Endothelial cell of umbilical vein (primary cell): ENCODE data around the gene PIANP. TPM values are rescaled to one million over a fixed set of nuclear protein-coding genes. Genes with fewer than 3 reads are reported as not detected.

ENCODE experiments used
- BruUV-seq: library from RNA; stranded (reverse); fragments of 400-500 nt; replicated peaks from 2 replicates; lab custom pipeline; 2021; lab: Mats Ljungman, UMichigan
- CTCF ChIA-PET: fragments of 300-600, 350-600 bp; sonication (Branson Sonifier 250); formaldehyde crosslinking; loops from one replicate; lab custom pipeline; 2021; ENCODE audit warnings: antibody characterized with exemption, inconsistent platforms; lab: Charles Lee
- POLR2A ChIA-PET: fragments of 300-600, 350-600 bp; sonication (Branson Sonifier 250); formaldehyde crosslinking; loops from one replicate; lab custom pipeline; 2021; ENCODE audit warnings: antibody characterized with exemption, inconsistent platforms; lab: Charles Lee
- DNase-seq: peaks from one replicate; pipeline ENCODE4 v3.0.0-alpha.2; 2011; ENCODE audit warnings: low read depth, low spot score
- FAIRE-seq: peaks from 2 replicates; lab custom pipeline; 2011; peaks lifted over from hg19 to GRCh38; lab: Jason Lieb, UNC
- H2AFZ ChIP-seq: 2 replicates; pipeline ENCODE4 v1.6.0; 2012; ENCODE audit warnings: low read depth, low read length, control low read depth, inconsistent platforms
- H3K27ac ChIP-seq: 2 replicates; pipeline ENCODE4 v1.5.1; 2011; ENCODE audit warnings: low read depth, mild to moderate bottlenecking, control low read depth, low read length, moderate library complexity; ENCODE audit not compliant: insufficient read depth
- H3K27me3 ChIP-seq, 2 experiments: 2 replicates each; pipeline versions ENCODE4 v1.6.0 to v1.6.1; 2011; ENCODE audit warnings: low read length in 2 of 2, mixed read lengths in 1 of 2; ENCODE audit not compliant: control insufficient read depth in 2 of 2, insufficient read depth in 2 of 2
- H3K36me3 ChIP-seq, 2 experiments: 2 replicates in 1 of 2; 3 replicates in 1 of 2; pipeline ENCODE4 v1.5.1; 2011; ENCODE audit warnings: low read length in 2 of 2, mild to moderate bottlenecking in 1 of 2, moderate library complexity in 1 of 2; ENCODE audit not compliant: control insufficient read depth in 2 of 2, insufficient read depth in 2 of 2; ENCODE audit errors: extremely low read depth in 1 of 2
- H3K4me1 ChIP-seq: 3 replicates; pipeline ENCODE4 v1.5.1; 2011; ENCODE audit warnings: mild to moderate bottlenecking, low read length; ENCODE audit not compliant: control insufficient read depth, insufficient read depth; ENCODE audit errors: extremely low read depth
- H3K4me2 ChIP-seq: 2 replicates; pipeline ENCODE4 v1.6.1; 2011; ENCODE audit warnings: low read length, control low read depth, mixed read lengths; ENCODE audit not compliant: insufficient read depth
- H3K4me3 ChIP-seq, 3 experiments: fragments of 200-600 bp in 1 of 3; sonication (generic), shearing (Covaris generic) in 1 of 3; replicated peaks in 1 of 3; 2 replicates each; pipeline ENCODE4 v1.5.1; 2011 to 2016; ENCODE audit warnings: control low read depth in 3 of 3, low read length in 3 of 3, mild to moderate bottlenecking in 2 of 3, inconsistent platforms in 1 of 3, low read depth in 1 of 3, moderate library complexity in 1 of 3; ENCODE audit not compliant: insufficient read depth in 1 of 3
- H3K79me2 ChIP-seq: 2 replicates; pipeline ENCODE4 v1.6.0; 2012; ENCODE audit warnings: low read length, inconsistent platforms; ENCODE audit not compliant: control insufficient read depth, insufficient read depth
- H3K9ac ChIP-seq: replicated peaks from 2 replicates; pipeline ENCODE3; 2011; ENCODE audit warnings: low read length, control low read depth; ENCODE audit not compliant: insufficient read depth; ENCODE audit errors: extremely low read depth
- H3K9me1 ChIP-seq: replicated peaks from 3 replicates; pipeline ENCODE4 v1.6.0; 2011; ENCODE audit warnings: mild to moderate bottlenecking, low read length; ENCODE audit not compliant: control insufficient read depth, insufficient read depth; ENCODE audit errors: extremely low read depth
- H3K9me3 ChIP-seq: replicated peaks from 2 replicates; pipeline ENCODE4 v1.5.1; 2012; ENCODE audit warnings: low read length, inconsistent platforms; ENCODE audit not compliant: control insufficient read depth, insufficient read depth
- H4K20me1 ChIP-seq: replicated peaks from 2 replicates; pipeline ENCODE3; 2011; ENCODE audit warnings: mild to moderate bottlenecking, low read length; ENCODE audit not compliant: control insufficient read depth, insufficient read depth; ENCODE audit errors: extremely low read depth
- CTCF ChIP-seq, 2 donors: IDR thresholded peaks; 1 replicate in 1 of 2; 2 replicates in 1 of 2; pipeline ENCODE4 v1.5.1; 2011; ENCODE audit warnings: low read length in 2 of 2, mild to moderate bottlenecking in 2 of 2, moderate library complexity in 2 of 2, control low read depth in 1 of 2, inconsistent platforms in 1 of 2, low read depth in 1 of 2; ENCODE audit not compliant: insufficient read depth in 1 of 2; ENCODE audit errors: extremely low read depth in 1 of 2
- EZH2 ChIP-seq: IDR thresholded peaks from 2 replicates; pipeline ENCODE4 v1.6.1; 2012; ENCODE audit warnings: borderline replicate concordance, low read depth, mild to moderate bottlenecking, moderate library complexity, low read length, inconsistent platforms; ENCODE audit not compliant: severe bottlenecking
- FOS ChIP-seq: IDR thresholded peaks from 2 replicates; pipeline ENCODE4 v1.6.1; 2011; ENCODE audit warnings: mild to moderate bottlenecking, low read length, moderate library complexity, borderline replicate concordance; ENCODE audit not compliant: insufficient read depth
- GATA2 ChIP-seq: IDR thresholded peaks from 2 replicates; pipeline ENCODE4 v1.7.0; 2011; ENCODE audit warnings: low read depth, mild to moderate bottlenecking, moderate library complexity, mixed read lengths, low read length; ENCODE audit not compliant: insufficient read length, insufficient read depth
- JUN ChIP-seq: IDR thresholded peaks from 2 replicates; pipeline ENCODE4 v1.6.1; 2011; ENCODE audit warnings: borderline replicate concordance, low read depth; ENCODE audit not compliant: insufficient read length, insufficient read depth
- MAX ChIP-seq: IDR thresholded peaks from 2 replicates; pipeline ENCODE4 v1.6.1; 2011; ENCODE audit not compliant: insufficient read depth, insufficient read length
- MYC ChIP-seq: IDR thresholded peaks from one replicate; pipeline ENCODE4 v1.6.1; 2011; ENCODE audit warnings: mild to moderate bottlenecking, low read depth, low read length
- POLR2A ChIP-seq: IDR thresholded peaks from 2 replicates; pipeline ENCODE4 v1.6.1; 2012; ENCODE audit warnings: low read depth, mild to moderate bottlenecking, control low read depth, low read length
- POLR2AphosphoS5 ChIP-seq: IDR thresholded peaks from 2 replicates; pipeline ENCODE4 v1.6.1; 2012; ENCODE audit warnings: low read depth, mild to moderate bottlenecking, control low read depth, low read length, moderate library complexity; ENCODE audit not compliant: insufficient read depth
- dilution Hi-C: fragments of 300-500 bp; cut with MboI; formaldehyde crosslinking; loops from one replicate; pipeline ENCODE4 v1.15.0; 2019; ENCODE audit warnings: low sequenced_read_pairs; ENCODE audit not compliant: extremely low pct_ligation_motif_present
- intact Hi-C: fragments of 100-400 bp; cut with micrococcal nuclease; formaldehyde crosslinking; loops from one replicate; pipeline ENCODE4 v1.10.0; 2022
- polyA plus RNA-seq, 4 experiments: library from polyadenylated mRNA; depleted of rRNA in 3 of 4; stranded (reverse) in 3 of 4; unstranded in 1 of 4; fragments of >200 nt; gene quantifications; 2 replicates each; pipeline versions ENCODE4 v1.2.1 to v1.2.3, GENCODE V29; 2011 to 2012; ENCODE audit warnings: missing spikeins in 1 of 4
- total RNA-seq: library from RNA; stranded (reverse); gene quantifications from 2 replicates; pipeline ENCODE4 v1.2.3, GENCODE V29; 2021

Gene PIANP
- total and polyA plus RNA-seq, 2 donors (not counting 3 experiments of a cell fraction or from before 2014, with no cell fraction given) = 0.10 to 0.55 TPM

- DNase-seq = no peak
- H3K4me3 ChIP-seq = no peak overlapping the region
- intact Hi-C loops (no loop called here), dilution Hi-C loops (no loop called here)
- BruUV-seq = no TSS peak
- H4K20me1 ChIP-seq = no peaks in the 10 kb centered on the region
- H3K4me1 ChIP-seq = peaks cover 10% of the 10 kb centered on the region
- H3K4me2 ChIP-seq = no peak overlapping the region
- H3K36me3 ChIP-seq = peaks cover 15 to 33% of the 10 kb centered on the region in 2 experiments
- no peak overlapping the region for H3K9ac ChIP-seq
- H3K9me3 ChIP-seq = no peaks in the 10 kb centered on the region
- ChIA-PET POLR2A (no interaction called here), CTCF (interaction anchor here (2.9 kb wide), 1 partner anchor 18 kb away, joined by 13 read pairs; no protein-coding TSS in a partner anchor)
- H2AFZ ChIP-seq = no peak overlapping the region
- H3K27me3 ChIP-seq = no peaks in the 10 kb centered on the region
- TF ChIP-seq MAX (no peak), FOS (no peak), MYC (no peak), EZH2 (no peak), POLR2AphosphoS5 (no peak), GATA2 (no peak), CTCF (IDR thresholded peaks at IDR 0.05; ENCODE audit: extremely low read depth in 1 of 2, insufficient read depth in 1 of 2, low read depth in 1 of 2, low read length in 2 of 2) (no peak), POLR2A (no peak), JUN (no peak)
- no peak overlapping the region for H3K27ac ChIP-seq
- H3K79me2 ChIP-seq = peaks cover 7% of the 10 kb centered on the region
- no peaks in the 10 kb centered on the region for H3K9me1 ChIP-seq
- FAIRE-seq = no peak
These were observed 34.4 kb downstream of the PIANP start for GRCh38 chr12:6666211-6666610.
